Adrenal gland (tissue), 5 donors: ENCODE results near the gene RCE1.

Experiments used
- POLR2A ChIP-seq, 2 donors: fragments of 450-650 bp; IDR thresholded peaks; one replicate each; pipeline ENCODE4 v1.6.1; 2017; ENCODE audit warnings: antibody characterized with exemption in 2 of 2, mild to moderate bottlenecking in 2 of 2, moderate library complexity in 1 of 2
- TF ChIP-seq, protein P1 (sequence below), 6 experiments: fragments of 450-650 bp in 4 of 6; fragments of 200-600 bp in 2 of 6; sonication (generic) in 1 of 6; IDR thresholded peaks; 1 replicate in 5 of 6; 2 replicates in 1 of 6; pipeline versions ENCODE4 v1.5.1 to v1.8.0; 2016 to 2021; ENCODE audit warnings: antibody characterized with exemption in 6 of 6, mild to moderate bottlenecking in 2 of 6, moderate library complexity in 1 of 6
- donor health status: DM: no; HTN: no; CAD: no.

DNA sequence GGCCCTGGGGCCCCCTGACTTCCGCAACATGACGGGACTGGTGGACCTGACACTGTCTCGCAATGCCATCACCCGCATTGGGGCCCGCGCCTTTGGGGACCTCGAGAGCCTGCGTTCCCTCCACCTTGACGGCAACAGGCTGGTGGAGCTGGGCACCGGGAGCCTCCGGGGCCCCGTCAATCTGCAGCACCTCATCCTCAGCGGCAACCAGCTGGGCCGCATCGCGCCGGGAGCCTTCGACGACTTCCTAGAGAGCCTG lies 14.6 kb downstream of the RCE1 start:
- TF ChIP-seq, protein P1, sequence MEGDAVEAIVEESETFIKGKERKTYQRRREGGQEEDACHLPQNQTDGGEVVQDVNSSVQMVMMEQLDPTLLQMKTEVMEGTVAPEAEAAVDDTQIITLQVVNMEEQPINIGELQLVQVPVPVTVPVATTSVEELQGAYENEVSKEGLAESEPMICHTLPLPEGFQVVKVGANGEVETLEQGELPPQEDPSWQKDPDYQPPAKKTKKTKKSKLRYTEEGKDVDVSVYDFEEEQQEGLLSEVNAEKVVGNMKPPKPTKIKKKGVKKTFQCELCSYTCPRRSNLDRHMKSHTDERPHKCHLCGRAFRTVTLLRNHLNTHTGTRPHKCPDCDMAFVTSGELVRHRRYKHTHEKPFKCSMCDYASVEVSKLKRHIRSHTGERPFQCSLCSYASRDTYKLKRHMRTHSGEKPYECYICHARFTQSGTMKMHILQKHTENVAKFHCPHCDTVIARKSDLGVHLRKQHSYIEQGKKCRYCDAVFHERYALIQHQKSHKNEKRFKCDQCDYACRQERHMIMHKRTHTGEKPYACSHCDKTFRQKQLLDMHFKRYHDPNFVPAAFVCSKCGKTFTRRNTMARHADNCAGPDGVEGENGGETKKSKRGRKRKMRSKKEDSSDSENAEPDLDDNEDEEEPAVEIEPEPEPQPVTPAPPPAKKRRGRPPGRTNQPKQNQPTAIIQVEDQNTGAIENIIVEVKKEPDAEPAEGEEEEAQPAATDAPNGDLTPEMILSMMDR (IDR thresholded peaks at IDR 0.05) = no peak
- TF ChIP-seq POLR2A (IDR thresholded peaks at IDR 0.05) = no peak
